SHP77 (cell line): Measurements from ENCODE around the gene KAZN.
"Not testable (repeated sequence)": the region's sequence is repeated elsewhere in the genome, so short reads cannot be mapped to it uniquely, and the experiment has no call there.

Source experiments
- DNase-seq, 2 experiments: peaks; one replicate each; lab custom pipeline; 2025; lab: John Stamatoyannopoulos, UW

KAZN gene

DNA sequence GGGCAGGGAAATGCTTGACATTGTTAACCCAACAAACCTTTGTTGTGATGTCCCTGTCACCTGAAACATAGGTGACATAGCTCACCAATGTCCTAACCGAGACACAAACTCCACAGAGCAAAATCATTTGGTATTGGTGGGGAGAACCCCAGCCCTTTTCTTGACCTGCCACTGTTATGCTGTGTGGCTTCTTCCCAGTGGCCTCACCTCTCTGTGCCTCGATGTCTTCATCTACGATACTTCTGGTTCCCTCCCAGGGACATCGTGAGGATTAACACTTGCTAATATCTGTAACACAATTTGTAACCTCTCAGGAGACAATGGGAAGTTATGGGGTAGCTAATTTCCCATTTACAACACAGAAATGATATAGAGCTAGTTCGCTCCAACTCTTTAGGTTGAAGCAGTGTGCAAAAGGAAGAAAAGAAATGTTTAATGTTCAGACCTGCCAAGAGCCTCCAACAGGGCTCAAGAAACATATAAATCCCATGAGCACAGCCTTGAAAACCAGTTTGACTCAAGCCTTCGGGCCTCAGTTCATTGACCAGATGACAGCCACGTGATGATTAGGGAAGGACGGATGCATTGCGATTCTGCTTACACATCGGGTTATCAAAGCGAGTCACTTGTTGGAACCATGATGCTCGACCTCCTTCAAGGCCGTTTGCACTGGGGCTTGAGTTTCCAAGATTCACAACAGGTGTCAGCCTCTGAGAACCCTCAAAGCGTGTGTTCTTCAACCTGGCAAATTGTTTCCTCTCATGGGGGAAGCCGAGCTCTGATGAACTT is 517.3 kb downstream of the KAZN start:
- DNase-seq: no peak

DNA sequence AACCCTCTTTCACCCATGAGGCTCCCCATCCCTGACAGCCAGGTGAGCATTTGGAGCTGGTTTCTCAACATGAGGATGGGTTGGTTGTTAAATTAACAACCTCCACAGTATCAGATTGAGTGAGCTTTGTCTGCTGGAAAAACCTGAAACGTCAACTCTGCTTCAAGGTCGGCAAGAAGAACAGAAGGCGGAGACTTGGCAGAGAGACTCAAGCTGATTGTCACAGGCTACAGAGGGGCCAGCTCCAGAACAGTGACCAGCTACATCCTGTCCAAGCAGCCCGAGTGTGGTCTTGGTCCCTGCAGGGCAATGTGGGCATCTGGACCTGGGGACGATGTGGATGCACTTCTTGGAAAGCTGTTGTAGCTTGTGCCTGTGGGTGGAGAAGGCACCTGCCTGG is 518.5 kb downstream of the KAZN start:
- DNase-seq: no peak

DNA sequence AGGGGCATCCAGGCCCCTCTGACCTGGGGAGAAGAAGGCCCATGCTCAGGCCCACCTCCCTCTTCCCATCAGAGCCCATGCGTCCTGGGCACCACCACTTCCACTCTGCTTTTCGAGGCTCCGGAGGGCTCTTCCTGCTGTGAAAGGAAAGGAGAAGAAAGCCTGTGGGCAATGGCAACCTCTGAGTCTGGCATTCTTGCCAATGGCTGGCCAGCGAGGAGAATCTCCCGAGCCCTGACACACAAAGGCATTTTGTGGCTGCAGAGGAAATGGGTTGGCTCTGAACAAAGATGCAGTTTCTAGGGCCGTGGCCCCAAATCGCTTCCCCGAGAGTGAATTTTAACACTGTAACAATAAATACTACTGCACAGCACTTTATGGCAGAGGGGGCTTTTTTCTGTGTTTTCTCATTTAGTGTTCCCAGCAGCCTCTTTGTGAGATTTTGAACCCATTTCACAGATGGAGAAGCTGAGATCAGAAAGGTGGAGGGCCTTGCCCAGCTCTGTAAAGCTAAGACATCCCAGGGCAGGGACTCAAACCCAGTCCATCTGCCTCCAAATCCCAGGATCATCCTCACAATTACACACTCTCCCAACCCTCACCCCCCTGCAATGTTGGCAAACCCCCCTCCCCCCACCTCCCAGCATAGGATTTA is 519.3 kb downstream of the KAZN start:
- DNase-seq: no peak

DNA sequence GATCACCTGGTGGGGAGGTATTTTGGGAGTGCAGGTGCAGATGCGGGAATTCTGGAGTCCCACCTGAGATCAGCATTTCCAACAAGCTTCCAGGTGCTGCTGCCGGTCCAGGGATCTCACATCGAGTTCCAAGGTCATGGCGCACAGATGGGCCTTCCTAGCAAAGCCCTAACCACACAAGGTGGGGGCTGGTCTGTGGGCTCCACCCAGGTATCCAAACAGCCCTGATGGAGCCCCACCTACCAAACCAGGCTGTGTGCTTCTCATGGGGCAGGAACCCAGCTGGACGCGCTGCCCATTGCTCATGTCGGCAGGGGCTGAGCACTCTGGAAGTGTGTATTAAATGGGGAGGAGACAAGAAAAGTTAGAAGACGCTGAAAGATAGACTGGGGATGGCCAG is 520.1 kb downstream of the KAZN start:
- DNase-seq: no peak

DNA sequence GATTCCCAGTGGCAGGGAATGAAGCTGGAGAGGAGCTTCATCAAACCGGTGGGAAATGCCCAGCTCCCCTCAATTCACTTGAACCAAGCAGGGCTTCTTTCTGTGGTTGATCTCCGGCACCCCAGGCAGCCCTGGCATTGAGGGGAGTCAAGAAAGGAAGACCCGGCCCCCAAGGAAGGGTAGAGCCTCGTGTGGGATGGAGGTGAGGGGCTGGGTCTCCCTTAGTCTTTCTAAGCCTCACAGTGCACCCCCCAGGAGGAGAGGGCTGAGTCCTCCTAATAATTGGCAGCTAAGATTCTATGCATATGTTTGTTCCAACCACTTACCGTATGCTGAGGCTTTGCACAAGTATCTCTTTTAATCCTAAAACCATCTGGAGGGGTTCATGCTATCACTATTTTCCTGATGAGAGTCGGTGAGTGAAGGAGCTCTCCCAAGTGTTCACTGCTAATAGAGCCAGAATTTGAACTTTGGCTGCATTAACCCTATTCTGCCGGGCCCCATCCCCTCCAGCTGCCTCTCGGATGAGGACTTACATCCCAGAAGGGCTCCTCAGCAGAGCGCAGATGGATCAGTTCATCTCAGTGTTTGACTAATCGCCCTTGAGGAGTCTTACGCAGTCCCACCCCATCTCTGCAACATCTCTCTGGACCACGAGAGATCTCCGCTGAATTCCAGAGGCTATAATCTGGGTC is 521.9 kb downstream of the KAZN start:
- no peak for DNase-seq

- no peak for DNase-seq
These were observed 523.8 kb downstream of the KAZN start for GRCh38 chr1:15122331-15122730.

DNA sequence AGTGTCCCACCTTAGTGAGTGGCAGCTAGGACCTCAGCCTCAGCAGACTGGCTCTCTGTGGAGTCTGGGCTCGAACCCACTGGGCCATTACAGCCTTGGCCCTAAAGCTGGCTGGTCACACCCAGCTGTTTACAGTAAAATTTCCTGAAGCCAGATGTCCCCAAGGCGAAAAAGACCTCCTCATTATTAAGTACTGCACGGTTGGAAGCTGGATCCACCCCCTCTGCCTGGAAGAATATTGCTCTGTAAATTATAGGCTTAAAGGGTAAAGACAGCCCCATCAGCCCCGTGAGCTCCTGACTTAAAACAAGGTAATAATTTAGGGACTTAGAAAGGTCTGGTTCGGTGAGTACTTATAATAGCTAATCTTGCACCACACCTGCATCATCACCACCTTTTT is 524.8 kb downstream of the KAZN start:
- DNase-seq: no peak

- DNase-seq: no peak
These were observed 525.4 kb downstream of the KAZN start for GRCh38 chr1:15123925-15124324.

- DNase-seq: no peak
These were observed 526.0 kb downstream of the KAZN start for GRCh38 chr1:15124362-15125100.

DNA sequence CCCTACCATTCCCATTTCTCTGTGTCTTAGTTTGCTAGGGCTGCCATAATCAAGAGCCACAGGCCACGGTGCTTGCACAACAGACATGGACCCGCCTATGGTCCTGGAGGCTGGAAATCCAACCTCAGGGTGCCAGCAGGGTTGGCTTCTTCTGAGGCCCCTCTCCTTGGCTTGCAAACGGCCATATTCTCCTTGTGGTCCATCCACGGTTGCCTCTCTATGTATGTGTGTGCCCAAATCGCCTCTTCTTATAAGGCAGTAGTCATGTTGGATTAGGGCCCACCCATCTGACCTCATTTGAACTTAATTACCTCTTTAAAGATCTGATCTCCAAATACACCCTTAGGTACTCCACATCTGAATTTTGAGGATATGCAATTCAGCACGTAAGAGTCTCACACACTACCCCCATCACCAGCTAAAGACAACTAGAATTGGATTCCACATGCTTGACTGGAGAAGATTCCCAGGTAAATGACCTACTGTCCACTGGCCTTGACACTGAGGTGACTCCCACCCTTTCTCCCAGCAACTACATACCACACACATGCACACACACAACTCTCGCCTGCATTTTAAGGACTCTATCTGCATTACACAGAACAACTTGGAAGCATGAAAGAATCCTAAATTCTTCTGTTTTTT is 526.7 kb downstream of the KAZN start:
- no peak for DNase-seq

DNA sequence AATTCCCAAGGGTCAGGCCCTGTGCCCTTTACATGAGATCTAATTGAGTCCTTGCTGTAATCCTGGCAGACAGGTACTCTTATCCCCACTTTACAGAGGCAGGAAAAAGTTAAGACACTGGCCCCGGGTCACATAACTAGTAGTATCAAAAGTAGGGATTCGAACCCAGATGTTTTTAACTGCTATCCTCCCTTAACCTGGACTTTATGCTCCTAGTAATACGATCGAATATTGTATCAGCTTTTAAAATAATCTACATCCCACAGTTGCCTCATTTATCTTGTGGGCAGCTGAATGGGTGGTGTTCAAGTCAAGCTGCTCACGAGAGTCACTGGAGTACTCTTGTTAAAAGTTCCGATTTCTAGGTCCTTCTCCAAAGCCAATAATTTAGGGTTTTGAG is 529.6 kb downstream of the KAZN start:
- DNase-seq: no peak

DNA sequence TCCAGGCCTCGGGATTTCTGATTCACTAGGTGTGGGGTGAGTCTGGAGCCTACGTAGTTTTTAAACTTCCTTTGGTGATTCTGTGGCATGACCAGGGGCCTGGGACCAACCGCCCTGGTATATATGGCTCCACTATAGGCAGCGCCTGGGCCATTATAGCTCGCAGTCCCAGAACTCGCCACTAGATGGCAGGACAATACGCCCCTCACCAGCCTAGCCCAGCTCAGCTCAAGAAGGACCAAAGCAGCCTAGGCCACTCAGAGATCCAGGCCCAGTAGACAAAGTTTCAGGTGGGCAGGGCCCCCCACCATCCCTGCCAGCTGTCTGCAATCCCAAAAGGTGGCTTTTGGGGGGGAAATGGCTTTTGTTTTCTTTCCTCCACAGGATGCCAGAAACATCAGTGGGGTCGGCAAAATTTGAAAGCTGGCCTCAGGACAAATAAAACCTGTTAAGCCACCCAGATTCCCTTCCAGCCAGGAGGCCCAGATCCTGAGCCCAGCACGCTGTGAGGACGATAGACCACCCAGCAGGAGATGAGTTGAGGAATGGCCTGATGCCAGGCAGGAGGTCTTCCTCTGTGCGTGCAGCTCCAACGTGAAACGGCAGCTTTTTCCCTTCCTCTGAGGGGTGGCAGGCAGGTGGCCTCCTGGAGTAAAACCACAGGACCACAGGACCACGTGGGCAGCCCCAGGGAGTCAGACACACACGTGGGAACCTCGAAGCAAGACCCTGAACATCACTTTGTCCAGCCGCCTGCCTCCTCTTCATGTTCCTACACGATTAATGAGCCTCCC is 530.2 kb downstream of the KAZN start:
- peak; percentile 33 to 48 for DNase-seq

- DNase-seq: no peak
These were observed 531.5 kb downstream of the KAZN start for GRCh38 chr1:15129944-15130343.

DNA sequence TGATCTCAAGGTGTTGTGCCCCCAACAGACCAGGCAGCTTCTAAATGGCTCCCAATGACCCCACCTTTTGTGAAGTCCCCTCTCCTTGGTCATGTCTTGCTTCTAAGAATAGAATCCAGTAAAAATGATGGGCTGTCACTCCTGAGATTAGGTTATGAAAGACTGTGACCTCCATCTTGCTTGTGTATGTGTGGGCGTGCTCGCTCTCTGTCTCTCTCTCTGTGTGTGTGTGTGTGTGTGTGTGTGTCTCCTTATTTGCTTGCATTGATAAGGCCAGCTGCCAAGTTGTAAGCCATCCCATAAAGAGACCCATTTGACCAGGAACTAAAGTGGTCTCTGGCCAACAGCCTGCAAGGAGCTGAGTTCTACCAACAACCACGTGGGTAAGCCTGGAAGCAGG is 532.1 kb downstream of the KAZN start:
- DNase-seq: no peak

DNA sequence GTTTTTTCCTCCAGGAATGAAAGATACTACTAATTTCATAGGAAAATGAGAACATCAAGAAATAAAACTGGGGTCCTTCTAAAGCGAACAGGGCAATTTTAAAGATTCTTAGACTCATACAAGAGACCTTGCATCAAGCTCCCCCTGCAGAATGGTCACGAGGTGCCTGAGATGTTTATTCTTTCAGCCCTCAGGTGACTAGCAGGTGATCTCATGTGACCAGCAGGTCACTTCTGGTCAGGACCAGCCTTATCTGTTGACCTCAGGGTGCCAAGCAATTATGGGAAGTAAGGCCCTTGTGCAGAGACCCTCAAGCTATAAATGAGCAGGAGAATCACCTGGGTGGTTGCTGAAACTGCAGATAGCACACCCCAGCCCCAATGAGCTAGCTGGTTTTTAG is 534.5 kb downstream of the KAZN start:
- no peak for DNase-seq

DNA sequence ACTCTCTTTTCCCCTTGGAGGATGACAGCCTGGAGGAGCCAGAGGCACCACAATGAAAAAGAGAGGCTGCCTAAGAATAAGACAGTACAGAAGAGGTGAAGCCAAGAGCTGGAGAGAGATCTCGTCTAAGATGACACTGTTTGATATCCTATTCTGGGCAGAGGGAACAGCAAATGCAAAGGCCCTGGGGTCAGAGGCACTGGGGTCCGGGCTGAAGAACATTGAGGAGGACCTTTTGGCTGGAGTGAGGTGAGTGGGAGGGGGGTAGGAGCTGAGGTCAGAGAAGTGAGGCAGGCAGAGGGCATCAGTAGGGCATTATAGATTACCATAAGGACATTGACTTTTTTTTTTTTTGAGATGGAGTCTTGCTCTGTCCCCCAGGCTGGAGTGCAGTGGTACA is 535.8 kb downstream of the KAZN start:
- no peak for DNase-seq

DNA sequence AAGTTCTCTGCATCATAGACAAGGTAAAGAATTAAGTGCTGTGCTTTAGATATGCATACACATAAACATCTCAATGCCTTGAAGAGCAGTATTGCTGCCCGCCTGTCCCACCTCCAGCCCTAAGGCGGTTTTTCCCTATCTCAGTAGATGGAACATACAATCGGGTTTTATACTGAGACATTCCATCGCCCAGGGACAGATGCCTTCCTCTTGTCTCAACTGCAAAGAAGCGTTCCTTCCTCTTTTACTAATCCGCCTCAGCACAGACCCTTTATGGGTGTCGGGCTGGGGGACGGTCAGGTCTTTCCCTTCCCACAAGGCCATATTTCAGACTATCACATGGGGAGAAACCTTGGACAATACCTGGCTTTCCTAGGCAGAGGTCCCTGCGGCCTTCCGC is 537.1 kb downstream of the KAZN start:
- not testable (repeated sequence) for DNase-seq

GRCh38 chr1:15137809-15138208 is 539.3 kb downstream of the KAZN start:
- DNase-seq: no peak

- DNase-seq: no peak
These were observed 541.3 kb downstream of the KAZN start for GRCh38 chr1:15139654-15140350.

GRCh38 chr1:15141935-15142539 is 543.6 kb downstream of the KAZN start:
- no peak for DNase-seq
